ENCODE results near the gene FARP1.

Gene FARP1

GRCh38 chr13:98142380-98143156 lies at the start of gene FARP1:
Gene FARP1, plus strand, starts transcription at chr13:98143094. Its CDS starts 70,149 bp downstream, at chr13:98213243.
- DNase-seq: peak; percentile 37

GRCh38 chr13:98094678-98095266 lies 48.1 kb upstream of the FARP1 start:
- no peak for DNase-seq

- DNase-seq: no peak
These were observed 46.8 kb upstream of the FARP1 start for GRCh38 chr13:98096059-98096458.

- DNase-seq: no peak
These were observed 45.1 kb upstream of the FARP1 start for GRCh38 chr13:98097749-98098148.

GRCh38 chr13:98098516-98098915 lies 44.4 kb upstream of the FARP1 start:
- DNase-seq: no peak

GRCh38 chr13:98099627-98100026 lies 43.3 kb upstream of the FARP1 start:
- no peak for DNase-seq

GRCh38 chr13:98100481-98100880 lies 42.4 kb upstream of the FARP1 start:
- no peak for DNase-seq

GRCh38 chr13:98103531-98103930 lies 39.4 kb upstream of the FARP1 start:
- no peak for DNase-seq

GRCh38 chr13:98103942-98104880 lies 38.7 kb upstream of the FARP1 start:
- DNase-seq: no peak

- no peak for DNase-seq
These were observed 37.0 kb upstream of the FARP1 start for GRCh38 chr13:98105929-98106336.

- DNase-seq: no peak
These were observed 34.6 kb upstream of the FARP1 start for GRCh38 chr13:98108341-98108740.

- DNase-seq: no peak
These were observed 33.6 kb upstream of the FARP1 start for GRCh38 chr13:98109226-98109853.

- no peak for DNase-seq
These were observed 32.1 kb upstream of the FARP1 start for GRCh38 chr13:98110749-98111148.

GRCh38 chr13:98111168-98112098 lies 31.5 kb upstream of the FARP1 start:
- DNase-seq: no peak

- DNase-seq: no peak
These were observed 30.4 kb upstream of the FARP1 start for GRCh38 chr13:98112456-98112855.

GRCh38 chr13:98118865-98119264 lies 24.0 kb upstream of the FARP1 start:
- DNase-seq: no peak

GRCh38 chr13:98123176-98123575 lies 19.7 kb upstream of the FARP1 start:
- DNase-seq: no peak

GRCh38 chr13:98129059-98129746 lies 13.7 kb upstream of the FARP1 start:
- no peak for DNase-seq

- DNase-seq: no peak
These were observed 8.9 kb upstream of the FARP1 start for GRCh38 chr13:98133946-98134345.

GRCh38 chr13:98134901-98135300 lies 8.0 kb upstream of the FARP1 start:
- no peak for DNase-seq

GRCh38 chr13:98141091-98141490 lies 1.8 kb upstream of the FARP1 start:
- no peak for DNase-seq
